Neuron (in vitro differentiated cells): ENCODE data around the gene RNF217.
"Not testable (repeated sequence)": the region's sequence is repeated elsewhere in the genome, so short reads cannot be mapped to it uniquely, and the experiment has no call there.

Source experiments
- H2AFZ ChIP-seq: one replicate; pipeline ENCODE4 v1.6.1; 2013; ENCODE audit warnings: low read depth, mild to moderate bottlenecking, inconsistent platforms, low read length, moderate library complexity
- H3K27me3 ChIP-seq: one replicate; pipeline ENCODE4 v1.6.1; 2013; ENCODE audit warnings: low read length; ENCODE audit not compliant: insufficient read depth
- H3K36me3 ChIP-seq: one replicate; pipeline ENCODE4 v1.6.1; 2013; ENCODE audit warnings: low read length; ENCODE audit not compliant: insufficient read depth
- H3K4me1 ChIP-seq: one replicate; pipeline ENCODE4 v1.6.1; 2013; ENCODE audit warnings: low read length; ENCODE audit not compliant: insufficient read depth
- H3K4me3 ChIP-seq: 2 replicates; pipeline ENCODE4 v1.5.1; 2013; ENCODE audit warnings: mild to moderate bottlenecking, low read length, moderate library complexity
- H3K9me3 ChIP-seq: one replicate; pipeline ENCODE4 v1.6.1; 2013; ENCODE audit warnings: low read length

Gene RNF217

DNA sequence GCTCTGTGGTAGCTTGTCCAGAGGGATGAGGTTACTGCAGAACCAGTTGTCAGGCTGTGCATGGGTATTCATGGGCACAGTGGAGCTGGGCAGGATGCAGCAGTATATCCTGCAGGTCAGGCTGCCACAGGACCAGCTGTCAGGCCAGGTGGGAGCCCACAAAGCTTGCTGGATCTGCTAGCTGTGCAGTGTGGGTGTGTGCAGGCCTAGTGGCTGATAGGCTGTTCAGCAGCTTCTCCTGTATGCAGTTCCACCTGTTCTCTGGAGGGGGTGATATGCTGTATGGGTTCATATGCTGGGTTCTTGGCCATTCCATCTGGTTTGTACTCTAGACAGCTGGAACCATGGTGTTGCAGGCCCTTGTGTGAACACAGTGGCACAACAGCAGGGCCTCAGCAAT, 150.7 kb downstream of the RNF217 start:
- Histone ChIP-seq H3K27me3 (no peaks in the 10 kb centered on the region), H3K36me3 (no peaks in the 10 kb centered on the region), H2AFZ (no peak overlapping the region), H3K4me1 (no peaks in the 10 kb centered on the region), H3K9me3 (peaks cover 3% of the 10 kb centered on the region), H3K4me3 (no peak overlapping the region)

DNA sequence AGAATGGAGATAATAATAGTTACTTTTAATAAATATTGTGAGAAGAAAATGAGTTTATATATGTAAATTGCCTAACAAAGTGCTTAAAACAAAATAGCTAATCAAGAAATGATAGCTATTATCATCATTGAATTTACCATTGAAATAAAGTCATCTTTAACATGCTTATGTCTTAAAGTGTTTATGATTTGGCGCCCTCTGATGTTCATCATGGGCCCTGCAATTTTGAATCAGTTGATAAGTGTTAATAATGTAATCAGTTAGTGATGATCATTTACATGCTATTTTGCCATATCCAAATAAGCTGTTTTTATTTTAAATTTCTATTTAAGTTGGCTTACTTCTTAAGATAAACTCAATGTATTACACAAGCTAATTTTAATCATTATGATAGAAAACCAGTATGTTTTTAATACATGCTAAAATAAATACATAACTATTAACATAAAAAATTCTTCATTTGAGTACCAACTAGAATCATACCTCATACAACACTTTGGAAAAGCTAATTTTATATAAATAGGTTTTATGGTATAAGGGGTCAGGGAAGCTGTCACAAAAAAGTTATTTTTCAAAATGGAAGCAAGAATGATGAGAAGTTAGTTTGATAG, 152.1 kb downstream of the RNF217 start:
- Histone ChIP-seq H3K9me3 (peaks cover 3% of the 10 kb centered on the region), H3K4me1 (no peaks in the 10 kb centered on the region), H3K27me3 (no peaks in the 10 kb centered on the region), H3K36me3 (no peaks in the 10 kb centered on the region), H2AFZ (no peak overlapping the region), H3K4me3 (no peak overlapping the region)

DNA sequence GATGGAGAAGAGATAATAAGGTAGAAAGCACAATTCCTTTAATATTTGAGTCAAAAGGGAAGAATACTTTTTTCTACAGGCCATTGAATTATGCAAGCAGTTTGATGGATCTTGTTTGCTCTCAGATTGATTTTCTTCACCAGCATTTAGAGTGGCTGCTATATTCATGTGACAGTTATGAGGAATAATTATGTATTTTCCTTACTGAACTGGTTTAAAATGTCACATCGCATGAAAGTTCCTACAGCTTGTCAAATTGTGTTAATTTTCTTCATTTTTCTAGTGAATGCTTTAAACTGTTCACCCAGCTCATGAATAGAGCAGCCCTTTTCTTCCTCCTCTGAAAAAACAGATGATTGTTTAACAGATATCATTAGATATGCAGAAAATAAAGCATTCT, 153.9 kb downstream of the RNF217 start:
- Histone ChIP-seq H3K4me3 (no peak overlapping the region), H3K27me3 (no peaks in the 10 kb centered on the region), H2AFZ (no peak overlapping the region), H3K4me1 (no peaks in the 10 kb centered on the region), H3K9me3 (peaks cover 3% of the 10 kb centered on the region), H3K36me3 (no peaks in the 10 kb centered on the region)

DNA sequence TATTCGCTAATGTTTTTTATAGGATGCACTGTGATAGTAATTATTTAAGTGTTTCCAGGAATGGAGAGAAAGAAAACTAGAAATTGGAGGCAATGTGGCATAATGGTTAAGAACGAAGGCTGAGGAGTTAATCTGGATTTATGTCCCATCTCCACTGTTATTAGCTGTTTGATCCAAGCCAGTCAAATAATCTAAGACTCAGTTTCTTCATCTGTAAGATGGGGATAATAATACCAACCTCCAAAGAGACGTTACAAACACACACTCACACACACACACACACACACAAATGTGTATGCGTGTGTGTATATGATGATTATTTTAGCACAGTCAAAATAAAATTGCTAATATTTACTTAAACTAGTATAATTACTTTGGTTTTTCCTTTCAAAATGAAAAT, 154.5 kb downstream of the RNF217 start:
- Histone ChIP-seq H3K4me3 (no peak overlapping the region), H3K27me3 (no peaks in the 10 kb centered on the region), H3K36me3 (no peaks in the 10 kb centered on the region), H3K9me3 (peaks cover 2% of the 10 kb centered on the region), H3K4me1 (no peaks in the 10 kb centered on the region), H2AFZ (no peak overlapping the region)

DNA sequence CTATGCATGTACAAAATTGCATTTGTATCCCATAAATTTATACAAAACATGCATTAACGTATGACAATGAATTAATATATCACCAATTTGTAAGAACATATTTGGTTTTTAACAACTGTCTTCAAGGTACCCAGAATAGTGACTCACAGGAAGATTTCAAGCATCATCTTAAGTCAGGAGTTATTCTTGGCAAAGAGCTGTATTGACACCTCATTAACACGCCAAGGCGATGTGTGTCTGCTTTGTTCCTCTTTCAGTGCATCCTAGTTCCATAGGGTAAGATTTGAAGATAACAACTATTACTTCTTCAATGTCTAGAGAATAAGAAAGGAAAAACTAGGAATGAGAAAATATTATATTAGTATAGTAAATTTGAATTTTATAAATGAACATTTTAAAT, 155.6 kb downstream of the RNF217 start:
- no peaks in the 10 kb centered on the region for H3K4me1 ChIP-seq
- H2AFZ ChIP-seq, result no peak overlapping the region
- H3K9me3 ChIP-seq, result no peaks in the 10 kb centered on the region

DNA sequence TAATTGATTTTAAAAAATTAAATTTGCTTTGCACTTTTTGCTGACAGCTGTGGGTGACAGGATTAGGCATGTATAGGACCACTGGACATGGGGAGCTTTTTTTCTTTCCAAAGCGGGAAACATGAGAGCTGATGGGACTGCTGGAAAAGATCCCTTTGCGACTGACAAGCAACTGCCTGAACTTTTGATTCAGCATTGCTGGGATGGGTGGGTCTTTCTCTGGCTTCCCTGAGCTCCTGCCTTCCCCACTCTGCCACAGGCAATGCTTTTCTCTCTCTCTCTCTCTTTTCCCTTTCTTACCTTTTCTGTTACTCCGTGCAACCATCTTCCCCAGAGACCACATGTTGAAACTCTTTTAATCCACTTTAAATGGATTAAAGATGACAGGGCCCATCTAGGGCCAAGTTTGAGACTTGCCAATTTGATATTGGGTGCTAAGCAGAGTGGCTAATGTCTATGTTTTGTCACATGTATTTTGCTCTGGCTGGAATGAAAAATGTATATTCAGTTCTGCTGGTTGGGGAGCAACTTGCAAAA, 157.9 kb downstream of the RNF217 start:
- Histone ChIP-seq H2AFZ (no peak overlapping the region), H3K27me3 (no peaks in the 10 kb centered on the region), H3K4me1 (no peaks in the 10 kb centered on the region), H3K4me3 (no peak overlapping the region), H3K36me3 (no peaks in the 10 kb centered on the region), H3K9me3 (no peaks in the 10 kb centered on the region)

More for the DNA sequence above, 155.6 kb downstream of the RNF217 start:
- Histone ChIP-seq H3K4me3 (no peak overlapping the region), H3K36me3 (no peaks in the 10 kb centered on the region), H3K27me3 (no peaks in the 10 kb centered on the region)

DNA sequence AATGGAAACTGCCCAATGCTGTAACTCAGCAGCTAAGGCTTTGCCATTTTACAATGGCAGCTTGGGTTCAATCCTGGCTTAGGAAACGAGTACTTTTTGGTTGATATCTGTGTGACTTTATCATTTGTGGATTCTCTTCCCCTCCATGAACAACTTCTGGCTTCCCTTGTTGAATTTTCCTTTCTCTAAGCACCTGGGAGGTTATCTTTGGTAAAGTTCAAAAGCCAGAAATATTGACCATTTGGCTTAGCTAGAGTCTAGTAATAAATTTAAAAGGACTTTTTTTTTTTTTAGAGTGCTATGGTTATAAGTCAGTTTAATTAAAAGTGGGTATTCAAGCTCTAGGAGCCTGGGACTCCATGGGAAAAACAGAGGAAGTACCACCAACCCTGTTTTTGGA, 159.7 kb downstream of the RNF217 start:
- Histone ChIP-seq H3K36me3 (no peaks in the 10 kb centered on the region), H3K9me3 (no peaks in the 10 kb centered on the region), H3K4me1 (no peaks in the 10 kb centered on the region), H2AFZ (no peak overlapping the region), H3K4me3 (no peak overlapping the region), H3K27me3 (no peaks in the 10 kb centered on the region)

DNA sequence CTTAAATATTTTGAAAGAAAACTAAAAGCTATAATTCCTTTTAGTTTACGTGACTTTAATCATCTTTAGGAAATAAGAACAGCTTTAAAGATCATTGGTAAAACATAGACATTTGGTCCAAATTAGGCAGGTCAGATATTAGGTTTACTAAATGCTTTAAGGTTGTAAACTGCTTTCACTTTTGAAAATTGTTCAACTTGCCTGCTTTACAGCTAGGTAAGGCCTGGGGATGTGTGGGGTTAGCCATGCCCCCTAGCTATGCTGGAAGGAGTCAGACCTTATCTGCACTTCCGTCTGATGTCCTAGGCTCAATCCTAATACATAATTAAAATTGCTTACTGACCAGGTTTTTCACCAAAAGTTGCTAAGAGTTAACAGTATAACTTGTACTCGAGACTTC, 160.8 kb downstream of the RNF217 start:
- Histone ChIP-seq H2AFZ (no peak overlapping the region), H3K4me3 (no peak overlapping the region), H3K4me1 (no peaks in the 10 kb centered on the region), H3K9me3 (no peaks in the 10 kb centered on the region), H3K36me3 (no peaks in the 10 kb centered on the region), H3K27me3 (no peaks in the 10 kb centered on the region)

DNA sequence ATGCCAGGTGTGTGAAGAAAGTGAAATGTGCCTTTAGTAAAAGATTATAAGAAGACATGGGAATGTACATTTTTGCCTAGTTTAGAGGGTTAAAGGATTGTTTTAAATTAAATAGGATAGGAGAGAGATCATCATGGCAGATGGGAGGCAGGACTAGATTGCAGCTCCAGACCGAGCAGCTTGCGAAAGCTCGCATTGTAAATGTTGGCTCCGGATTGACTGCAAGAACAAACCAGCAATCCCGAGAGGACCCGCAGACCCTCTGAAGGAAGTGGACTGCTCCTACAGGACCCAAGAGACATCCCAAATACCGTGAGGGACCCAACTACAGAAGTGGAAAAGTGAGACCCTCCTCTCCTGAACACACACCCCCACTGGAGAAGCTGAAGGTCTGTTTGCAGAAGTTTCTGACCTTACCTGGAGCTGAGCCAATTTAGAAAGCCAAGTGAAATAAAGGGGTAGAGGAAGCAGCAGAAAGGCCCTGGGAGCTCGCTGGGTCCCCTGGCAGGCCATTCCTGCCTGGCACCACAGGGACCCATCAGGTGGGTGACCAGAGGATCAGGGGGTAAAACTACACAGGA, 161.3 kb downstream of the RNF217 start:
- Histone ChIP-seq H3K4me1 (no peaks in the 10 kb centered on the region), H3K4me3 (no peak overlapping the region), H3K27me3 (no peaks in the 10 kb centered on the region), H3K9me3 (no peaks in the 10 kb centered on the region), H2AFZ (no peak overlapping the region), H3K36me3 (no peaks in the 10 kb centered on the region)

DNA sequence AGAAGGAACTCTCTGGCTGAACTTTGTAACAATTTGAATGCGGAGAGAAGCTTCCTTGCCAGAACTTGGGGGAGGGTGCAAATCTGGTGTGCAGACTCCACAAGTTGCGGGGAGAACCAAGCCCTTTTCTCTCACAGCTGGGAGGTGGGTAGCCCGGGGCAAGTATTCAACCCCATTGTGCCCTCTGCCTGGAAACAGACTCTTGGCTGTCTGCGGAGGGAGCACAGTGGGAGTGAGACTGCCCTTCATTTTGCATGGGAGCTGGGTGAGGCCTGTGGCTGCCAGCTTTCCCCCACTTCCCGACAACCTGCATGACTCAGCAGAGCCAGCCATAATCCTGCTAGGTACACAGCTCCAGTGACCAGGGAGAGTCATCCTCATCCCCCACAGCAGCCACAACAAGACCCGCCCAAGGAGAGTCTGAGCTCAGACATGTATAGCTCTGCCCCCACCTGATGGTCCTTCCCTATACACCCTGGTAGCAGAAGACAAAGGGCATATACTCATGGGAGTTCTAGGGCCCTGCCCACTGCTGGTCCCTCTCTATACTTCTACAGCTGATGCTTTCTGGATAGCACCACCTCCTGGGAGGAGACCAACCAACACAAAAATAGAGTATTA, 161.9 kb downstream of the RNF217 start:
- H3K36me3 ChIP-seq, result no peaks in the 10 kb centered on the region
- H3K9me3 ChIP-seq, result no peaks in the 10 kb centered on the region
- no peaks in the 10 kb centered on the region for H3K27me3 ChIP-seq
- H2AFZ ChIP-seq, result no peak overlapping the region
- no peaks in the 10 kb centered on the region for H3K4me1 ChIP-seq
- H3K4me3 ChIP-seq, result no peak overlapping the region

DNA sequence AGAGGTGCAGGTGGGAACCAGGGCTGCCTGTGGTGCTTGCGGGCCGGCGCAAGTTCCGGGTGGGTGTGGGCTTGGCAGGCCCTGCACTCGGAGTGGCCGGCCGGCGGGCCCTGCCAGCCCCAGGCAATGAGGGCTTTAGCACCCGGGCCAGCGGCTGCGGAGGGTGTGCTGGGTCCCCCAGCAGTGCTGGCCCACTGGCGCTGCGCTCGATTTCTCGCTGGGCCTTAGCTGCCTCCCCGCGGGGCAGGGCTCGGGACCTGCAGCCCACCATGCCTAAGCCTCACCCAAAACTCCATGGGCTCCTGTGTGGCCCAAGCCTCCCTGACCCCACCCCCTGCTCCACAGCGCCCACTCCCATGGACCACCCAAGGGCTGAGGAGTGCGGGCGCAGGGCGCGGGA, 163.6 kb downstream of the RNF217 start:
- not testable (repeated sequence) for H3K9me3 ChIP-seq, H3K36me3 ChIP-seq, H3K4me1 ChIP-seq, H3K27me3 ChIP-seq, H2AFZ ChIP-seq, H3K4me3 ChIP-seq

DNA sequence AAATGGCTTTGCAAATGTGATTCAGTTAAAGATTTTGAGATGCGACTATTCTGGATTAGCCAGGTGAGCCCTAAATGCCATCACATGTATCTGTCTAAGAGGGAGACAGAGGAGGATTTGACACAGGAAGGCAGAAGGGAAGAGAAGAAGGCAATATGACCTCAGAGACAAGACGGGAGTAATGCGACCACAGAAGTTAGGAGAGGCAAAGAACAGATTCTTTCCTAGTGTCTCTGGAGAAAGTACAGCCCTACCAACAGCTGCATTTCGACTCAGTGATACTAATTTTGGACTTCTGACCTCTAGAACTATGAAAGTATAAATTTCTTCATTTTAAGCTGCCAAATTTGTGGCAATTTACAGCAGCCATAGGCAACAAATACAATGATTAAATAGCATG, 167.1 kb downstream of the RNF217 start:
- no peaks in the 10 kb centered on the region for H3K27me3 ChIP-seq
- no peak overlapping the region for H3K4me3 ChIP-seq
- no peaks in the 10 kb centered on the region for H3K9me3 ChIP-seq
- no peaks in the 10 kb centered on the region for H3K36me3 ChIP-seq
- no peak overlapping the region for H2AFZ ChIP-seq
- no peaks in the 10 kb centered on the region for H3K4me1 ChIP-seq

DNA sequence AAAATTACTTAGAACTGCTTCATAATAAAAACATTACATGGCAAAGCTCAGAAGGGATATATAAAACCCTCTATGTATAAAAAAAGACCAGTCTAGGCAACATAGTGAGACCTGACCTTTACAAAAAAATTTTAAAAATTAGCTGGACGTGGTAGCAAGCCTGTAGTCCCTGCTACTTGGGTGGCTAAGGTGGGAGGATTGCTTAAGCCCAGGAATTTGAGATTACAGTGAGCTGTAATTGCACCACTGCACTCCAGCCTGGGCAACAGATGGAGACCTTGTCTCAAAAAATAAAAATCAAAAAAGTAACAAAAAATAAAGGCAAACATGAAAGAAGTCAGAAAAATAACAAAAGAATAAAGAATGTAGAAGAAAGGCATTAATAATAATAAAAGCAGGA, 169.8 kb downstream of the RNF217 start:
- Histone ChIP-seq H3K9me3 (no peaks in the 10 kb centered on the region), H3K4me1 (no peaks in the 10 kb centered on the region), H3K36me3 (no peaks in the 10 kb centered on the region), H3K4me3 (no peak overlapping the region), H2AFZ (no peak overlapping the region), H3K27me3 (no peaks in the 10 kb centered on the region)
